Measurements from ENCODE around the gene CD200R1L.

The CD200R1L gene

GRCh38 chr3:112767777-112768176 lies 78.9 kb downstream of the CD200R1L start:
- DNase-seq (ENCODE audit: low read depth in 4 of 4, low spot score in 1 of 4) = no peak

- DNase-seq (ENCODE audit: low read depth in 4 of 4, low spot score in 1 of 4) = no peak
These were observed 79.5 kb downstream of the CD200R1L start for GRCh38 chr3:112767177-112767576.

Data from stimulated activated CD4-positive, alpha-beta T cell treated with anti-CD3 and anti-CD28 coated beads, Interleukin-1b, Interleukin-23, amount 100 ng/mL, for 24 hours (primary cell).